ENCODE results near the gene SUSD1. TPM values are rescaled to one million over a fixed set of nuclear protein-coding genes. Genes with fewer than 3 reads are reported as not detected.

SUSD1 gene
- total and polyA plus RNA-seq, 2 of the 13 experiments (the other 11 are each of a cell fraction or from before 2014, with no cell fraction given): 25.9 to 32.3 TPM

- no peaks in the 10 kb centered on the region for H4K20me1 ChIP-seq (ENCODE audit: insufficient read depth, low read length)
- FAIRE-seq: peak; percentile 86
- no peaks in the 10 kb centered on the region; a peak in 1 of 5 replicates for H3K27me3 ChIP-seq (ENCODE audit: control insufficient read depth in 1 of 2, insufficient read depth in 2 of 2, low read length in 2 of 2)
- peak overlapping the region; percentile 76 for H2AFZ ChIP-seq (ENCODE audit: low read length)
- no peaks in the 10 kb centered on the region for H3K9me3 ChIP-seq (ENCODE audit: low read length)
- BruUV-seq (replicated peaks): no TSS peak
- H3K4me1 ChIP-seq (ENCODE audit: insufficient read depth, low read length): peaks cover 60% of the 10 kb centered on the region
- intact Hi-C loops (cut with micrococcal nuclease; ENCODE audit: unreplicated experiment): no loop called here
- ATAC-seq: peak; percentile 76
- no peaks in the 10 kb centered on the region for H3K79me2 ChIP-seq (ENCODE audit: insufficient read depth, low read length)
- H3K36me3 ChIP-seq (replicated peaks in 1 of 2; ENCODE audit: control insufficient read depth in 1 of 2, insufficient read depth in 2 of 2, low read length in 2 of 2): no peaks in the 10 kb centered on the region
- peak; percentile 86 for DNase-seq (ENCODE audit: low spot score)
- H3K27ac ChIP-seq (ENCODE audit: extremely low read length, insufficient read depth, low read length): peak overlapping the region; percentile 50
- H3K9ac ChIP-seq (ENCODE audit: insufficient read depth, low read depth, low read length): peak overlapping the region; percentile 35
- in situ Hi-C loops (cut with HindIII; ENCODE audit: extremely low pct_ligation_motif_present, low pct_unique_long_range_greater_than_20kb): no loop called here
- POLR2A ChIA-PET: interaction anchor here (1.1 to 2.0 kb wide), 2 partner anchors 61 to 70 kb away, joined by 3 to 7 read pairs; no protein-coding TSS in a partner anchor
- CTCF ChIA-PET (ENCODE audit: low intra/inter-chr PET ratio, low total read pairs): no interaction called here
- WGBS (ENCODE audit: low lambda C conversion rate): 0% methylated on average over 3 of the region's 3 CpGs
- peak overlapping the region; percentile 69 for H3K4me2 ChIP-seq (ENCODE audit: low read depth, low read length)
- peak overlapping the region in 2 of 3 experiments; percentile 18 to 38; a peak in 4 of 6 replicates for H3K4me3 ChIP-seq (replicated peaks in 1 of 3; ENCODE audit: insufficient read depth in 1 of 3, low read depth in 2 of 3, low read length in 3 of 3)
- TF ChIP-seq, protein P1, sequence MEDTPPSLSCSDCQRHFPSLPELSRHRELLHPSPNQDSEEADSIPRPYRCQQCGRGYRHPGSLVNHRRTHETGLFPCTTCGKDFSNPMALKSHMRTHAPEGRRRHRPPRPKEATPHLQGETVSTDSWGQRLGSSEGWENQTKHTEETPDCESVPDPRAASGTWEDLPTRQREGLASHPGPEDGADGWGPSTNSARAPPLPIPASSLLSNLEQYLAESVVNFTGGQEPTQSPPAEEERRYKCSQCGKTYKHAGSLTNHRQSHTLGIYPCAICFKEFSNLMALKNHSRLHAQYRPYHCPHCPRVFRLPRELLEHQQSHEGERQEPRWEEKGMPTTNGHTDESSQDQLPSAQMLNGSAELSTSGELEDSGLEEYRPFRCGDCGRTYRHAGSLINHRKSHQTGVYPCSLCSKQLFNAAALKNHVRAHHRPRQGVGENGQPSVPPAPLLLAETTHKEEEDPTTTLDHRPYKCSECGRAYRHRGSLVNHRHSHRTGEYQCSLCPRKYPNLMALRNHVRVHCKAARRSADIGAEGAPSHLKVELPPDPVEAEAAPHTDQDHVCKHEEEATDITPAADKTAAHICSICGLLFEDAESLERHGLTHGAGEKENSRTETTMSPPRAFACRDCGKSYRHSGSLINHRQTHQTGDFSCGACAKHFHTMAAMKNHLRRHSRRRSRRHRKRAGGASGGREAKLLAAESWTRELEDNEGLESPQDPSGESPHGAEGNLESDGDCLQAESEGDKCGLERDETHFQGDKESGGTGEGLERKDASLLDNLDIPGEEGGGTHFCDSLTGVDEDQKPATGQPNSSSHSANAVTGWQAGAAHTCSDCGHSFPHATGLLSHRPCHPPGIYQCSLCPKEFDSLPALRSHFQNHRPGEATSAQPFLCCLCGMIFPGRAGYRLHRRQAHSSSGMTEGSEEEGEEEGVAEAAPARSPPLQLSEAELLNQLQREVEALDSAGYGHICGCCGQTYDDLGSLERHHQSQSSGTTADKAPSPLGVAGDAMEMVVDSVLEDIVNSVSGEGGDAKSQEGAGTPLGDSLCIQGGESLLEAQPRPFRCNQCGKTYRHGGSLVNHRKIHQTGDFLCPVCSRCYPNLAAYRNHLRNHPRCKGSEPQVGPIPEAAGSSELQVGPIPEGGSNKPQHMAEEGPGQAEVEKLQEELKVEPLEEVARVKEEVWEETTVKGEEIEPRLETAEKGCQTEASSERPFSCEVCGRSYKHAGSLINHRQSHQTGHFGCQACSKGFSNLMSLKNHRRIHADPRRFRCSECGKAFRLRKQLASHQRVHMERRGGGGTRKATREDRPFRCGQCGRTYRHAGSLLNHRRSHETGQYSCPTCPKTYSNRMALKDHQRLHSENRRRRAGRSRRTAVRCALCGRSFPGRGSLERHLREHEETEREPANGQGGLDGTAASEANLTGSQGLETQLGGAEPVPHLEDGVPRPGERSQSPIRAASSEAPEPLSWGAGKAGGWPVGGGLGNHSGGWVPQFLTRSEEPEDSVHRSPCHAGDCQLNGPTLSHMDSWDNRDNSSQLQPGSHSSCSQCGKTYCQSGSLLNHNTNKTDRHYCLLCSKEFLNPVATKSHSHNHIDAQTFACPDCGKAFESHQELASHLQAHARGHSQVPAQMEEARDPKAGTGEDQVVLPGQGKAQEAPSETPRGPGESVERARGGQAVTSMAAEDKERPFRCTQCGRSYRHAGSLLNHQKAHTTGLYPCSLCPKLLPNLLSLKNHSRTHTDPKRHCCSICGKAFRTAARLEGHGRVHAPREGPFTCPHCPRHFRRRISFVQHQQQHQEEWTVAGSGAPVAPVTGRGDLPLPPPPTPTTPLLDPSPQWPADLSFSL (CRISPR knock-in tag; IDR thresholded peaks at IDR 0.05): peak; percentile 61; the same call in 1 of the 2 replicates
- TF ChIP-seq GATAD2A (CRISPR knock-in tag; IDR thresholded peaks at IDR 0.05): peak; percentile 32; the same call in 1 of the 2 replicates
- TF ChIP-seq, protein P2, sequence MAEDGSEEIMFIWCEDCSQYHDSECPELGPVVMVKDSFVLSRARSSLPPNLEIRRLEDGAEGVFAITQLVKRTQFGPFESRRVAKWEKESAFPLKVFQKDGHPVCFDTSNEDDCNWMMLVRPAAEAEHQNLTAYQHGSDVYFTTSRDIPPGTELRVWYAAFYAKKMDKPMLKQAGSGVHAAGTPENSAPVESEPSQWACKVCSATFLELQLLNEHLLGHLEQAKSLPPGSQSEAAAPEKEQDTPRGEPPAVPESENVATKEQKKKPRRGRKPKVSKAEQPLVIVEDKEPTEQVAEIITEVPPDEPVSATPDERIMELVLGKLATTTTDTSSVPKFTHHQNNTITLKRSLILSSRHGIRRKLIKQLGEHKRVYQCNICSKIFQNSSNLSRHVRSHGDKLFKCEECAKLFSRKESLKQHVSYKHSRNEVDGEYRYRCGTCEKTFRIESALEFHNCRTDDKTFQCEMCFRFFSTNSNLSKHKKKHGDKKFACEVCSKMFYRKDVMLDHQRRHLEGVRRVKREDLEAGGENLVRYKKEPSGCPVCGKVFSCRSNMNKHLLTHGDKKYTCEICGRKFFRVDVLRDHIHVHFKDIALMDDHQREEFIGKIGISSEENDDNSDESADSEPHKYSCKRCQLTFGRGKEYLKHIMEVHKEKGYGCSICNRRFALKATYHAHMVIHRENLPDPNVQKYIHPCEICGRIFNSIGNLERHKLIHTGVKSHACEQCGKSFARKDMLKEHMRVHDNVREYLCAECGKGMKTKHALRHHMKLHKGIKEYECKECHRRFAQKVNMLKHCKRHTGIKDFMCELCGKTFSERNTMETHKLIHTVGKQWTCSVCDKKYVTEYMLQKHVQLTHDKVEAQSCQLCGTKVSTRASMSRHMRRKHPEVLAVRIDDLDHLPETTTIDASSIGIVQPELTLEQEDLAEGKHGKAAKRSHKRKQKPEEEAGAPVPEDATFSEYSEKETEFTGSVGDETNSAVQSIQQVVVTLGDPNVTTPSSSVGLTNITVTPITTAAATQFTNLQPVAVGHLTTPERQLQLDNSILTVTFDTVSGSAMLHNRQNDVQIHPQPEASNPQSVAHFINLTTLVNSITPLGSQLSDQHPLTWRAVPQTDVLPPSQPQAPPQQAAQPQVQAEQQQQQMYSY (CRISPR knock-in tag; IDR thresholded peaks at IDR 0.05): no peak
- 0 out of 2 replicates have a peak, but pooled peaks have one; percentile 39 for TF ChIP-seq CEBPB (IDR thresholded peaks at IDR 0.05; ENCODE audit: borderline replicate concordance, low read depth, low read length)
- peak; percentile 36; the same call in 1 of the 2 replicates for TF ChIP-seq HDAC2 (CRISPR knock-in tag; IDR thresholded peaks at IDR 0.05)
- TF ChIP-seq ZNF230 (CRISPR knock-in tag; IDR thresholded peaks at IDR 0.05): no peak
- peak; percentile 29; the same call in 1 of the 2 replicates for TF ChIP-seq THRA (CRISPR knock-in tag; IDR thresholded peaks at IDR 0.05; ENCODE audit: borderline replicate concordance)
- no peak for TF ChIP-seq TOPORS (CRISPR knock-in tag; IDR thresholded peaks at IDR 0.05)
- TF ChIP-seq ZNF720 (CRISPR knock-in tag; IDR thresholded peaks at IDR 0.05): no peak
- 0 out of 2 replicates have a peak, but pooled peaks have one; percentile 21 for TF ChIP-seq ZNF331 (CRISPR knock-in tag; IDR thresholded peaks at IDR 0.05)
- peak; percentile 13; the same call in 1 of the 2 replicates for TF ChIP-seq PHF8 (CRISPR knock-in tag; IDR thresholded peaks at IDR 0.05)
- no peak for TF ChIP-seq POLR2G (IDR thresholded peaks at IDR 0.05; ENCODE audit: low read depth, low read length)
Observed at GRCh38 chr9:112180387-112180881, 5.3 kb upstream of the SUSD1 start.

Measured in HepG2 (cell line).